HEK293T (cell line): ENCODE measurements around the gene SLAIN2.

Experiments
- CTCF ChIA-PET: fragments of 350-600 bp; formaldehyde crosslinking; extraction: SDS; loops from one replicate; lab custom pipeline; 2021; ENCODE audit warnings: antibody characterized with exemption, inconsistent platforms; lab: Yijun Ruan, JAX
- POLR2A ChIA-PET: fragments of 350-600 bp; formaldehyde crosslinking; extraction: SDS; loops from one replicate; lab custom pipeline; 2020; ENCODE audit warnings: antibody characterized with exemption, inconsistent platforms; lab: Yijun Ruan, JAX
- DNase-seq: peaks from one replicate; pipeline ENCODE4 v3.0.0; 2012; ENCODE audit warnings: mixed read lengths; ENCODE audit errors: extremely low spot score
- ARNT ChIP-seq: fragments of 450-650 bp; IDR thresholded peaks from 2 replicates; pipeline ENCODE4 v1.6.1; 2017; ENCODE audit warnings: mild to moderate bottlenecking
- BHLHE40 ChIP-seq: fragments of 450-650 bp; IDR thresholded peaks from 2 replicates; pipeline ENCODE4 v1.6.1; 2016; ENCODE audit warnings: mild to moderate bottlenecking, moderate library complexity, borderline replicate concordance
- CTBP1 ChIP-seq: fragments of 450-650 bp; IDR thresholded peaks from 2 replicates; pipeline ENCODE4 v1.6.1; 2016; ENCODE audit warnings: borderline replicate concordance
- ELF4 ChIP-seq: fragments of 450-650 bp; IDR thresholded peaks from 2 replicates; pipeline ENCODE4 v1.6.1; 2017; ENCODE audit warnings: antibody characterized with exemption
- FOXA1 ChIP-seq: fragments of 450-650 bp; IDR thresholded peaks from 2 replicates; pipeline ENCODE4 v1.6.1; 2016; ENCODE audit warnings: mild to moderate bottlenecking
- FOXK2 ChIP-seq: fragments of 450-650 bp; IDR thresholded peaks from 2 replicates; pipeline ENCODE4 v1.6.1; 2016; ENCODE audit warnings: mild to moderate bottlenecking
- FOXM1 ChIP-seq: fragments of 450-650 bp; IDR thresholded peaks from 2 replicates; pipeline ENCODE4 v1.6.1; 2017; ENCODE audit warnings: mild to moderate bottlenecking, borderline replicate concordance
- HDGF ChIP-seq: fragments of 450-650 bp; IDR thresholded peaks from 2 replicates; pipeline ENCODE4 v1.6.1; 2017; ENCODE audit warnings: antibody characterized with exemption, borderline replicate concordance
- L3MBTL2 ChIP-seq: fragments of 450-650 bp; conservative IDR thresholded peaks from 2 replicates; pipeline ENCODE4 v1.6.1; 2016; ENCODE audit warnings: mild to moderate bottlenecking
- LEF1 ChIP-seq: fragments of 450-650 bp; IDR thresholded peaks from 2 replicates; pipeline ENCODE4 v1.6.1; 2017; ENCODE audit warnings: mild to moderate bottlenecking, borderline replicate concordance
- NFRKB ChIP-seq: fragments of 450-650 bp; IDR thresholded peaks from 2 replicates; pipeline ENCODE4 v1.6.1; 2016; ENCODE audit warnings: mild to moderate bottlenecking, moderate library complexity
- SP1 ChIP-seq: fragments of 450-650 bp; IDR thresholded peaks from 2 replicates; pipeline ENCODE4 v1.6.1; 2017
- SUZ12 ChIP-seq: fragments of 450-650 bp; IDR thresholded peaks from 2 replicates; pipeline ENCODE4 v1.6.1; 2016; ENCODE audit warnings: mild to moderate bottlenecking
- TARDBP ChIP-seq: fragments of 450-650 bp; IDR thresholded peaks from 2 replicates; pipeline ENCODE4 v1.6.1; 2016
- ZNF384 ChIP-seq: fragments of 450-650 bp; IDR thresholded peaks from 2 replicates; pipeline ENCODE4 v1.6.1; 2016
- TF ChIP-seq, protein P1 (sequence below): fragments of 450-650 bp; IDR thresholded peaks from 2 replicates; pipeline ENCODE4 v1.6.1; 2016

Gene SLAIN2

DNA sequence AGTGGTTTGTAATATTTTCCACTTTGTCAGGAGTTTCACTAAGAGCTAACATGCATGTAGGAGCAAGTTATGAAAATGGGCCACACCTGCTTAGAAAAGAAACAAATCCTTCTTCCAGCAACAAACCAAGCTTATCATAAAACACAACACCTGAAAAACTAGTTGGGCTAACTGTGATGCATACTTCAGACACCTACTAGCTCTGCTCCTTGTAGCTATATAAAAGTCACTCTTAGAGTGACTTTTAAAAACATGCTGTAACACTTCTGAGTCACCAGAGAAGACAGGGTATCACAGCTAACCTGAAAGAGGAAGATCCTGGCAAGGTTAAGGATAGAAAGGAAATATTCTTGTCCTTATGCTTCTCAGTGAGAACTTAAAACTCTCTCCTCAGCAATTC is 3.6 kb upstream of the SLAIN2 start:
- POLR2A ChIA-PET, result no interaction called here
- TF ChIP-seq ARNT (no peak), SP1 (no peak), BHLHE40 (no peak), L3MBTL2 (no peak), NFRKB (no peak), ZNF384 (no peak), SUZ12 (no peak), TARDBP (no peak), FOXK2 (no peak), ELF4 (no peak), HDGF (no peak), FOXA1 (no peak), LEF1 (no peak), FOXM1 (no peak), CTBP1 (no peak)
- CTCF ChIA-PET, result no interaction called here
- DNase-seq, result no peak

DNA sequence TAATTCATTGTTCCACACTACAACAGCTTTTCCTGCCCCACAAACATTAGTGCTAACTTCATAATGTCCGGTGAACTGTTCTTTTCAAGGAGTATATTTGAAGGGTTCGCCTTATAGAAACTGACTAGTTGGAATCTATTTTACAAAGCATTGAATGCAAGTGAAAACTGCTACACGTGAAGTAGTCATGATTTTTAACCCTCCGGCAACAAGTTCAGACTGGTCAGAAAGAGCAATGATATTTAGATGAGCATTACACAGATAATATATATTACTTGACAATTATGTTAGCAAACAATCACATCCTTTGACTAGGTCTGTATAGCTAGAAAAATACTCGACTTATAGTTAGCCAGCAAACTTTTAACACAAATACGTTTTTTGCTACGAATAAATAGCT is 1.7 kb upstream of the SLAIN2 start:
- CTCF ChIA-PET, result no interaction called here
- DNase-seq, result no peak
- no peak for TF ChIP-seq ZNF384
- TF ChIP-seq ELF4, result no peak
- TF ChIP-seq ARNT, result no peak
- no peak for TF ChIP-seq BHLHE40
- TF ChIP-seq, protein P1, sequence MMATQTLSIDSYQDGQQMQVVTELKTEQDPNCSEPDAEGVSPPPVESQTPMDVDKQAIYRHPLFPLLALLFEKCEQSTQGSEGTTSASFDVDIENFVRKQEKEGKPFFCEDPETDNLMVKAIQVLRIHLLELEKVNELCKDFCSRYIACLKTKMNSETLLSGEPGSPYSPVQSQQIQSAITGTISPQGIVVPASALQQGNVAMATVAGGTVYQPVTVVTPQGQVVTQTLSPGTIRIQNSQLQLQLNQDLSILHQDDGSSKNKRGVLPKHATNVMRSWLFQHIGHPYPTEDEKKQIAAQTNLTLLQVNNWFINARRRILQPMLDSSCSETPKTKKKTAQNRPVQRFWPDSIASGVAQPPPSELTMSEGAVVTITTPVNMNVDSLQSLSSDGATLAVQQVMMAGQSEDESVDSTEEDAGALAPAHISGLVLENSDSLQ, result no peak
- TF ChIP-seq FOXM1, result no peak
- TF ChIP-seq FOXK2, result no peak
- no peak for TF ChIP-seq TARDBP
- TF ChIP-seq NFRKB, result no peak
- no peak for TF ChIP-seq SP1
- TF ChIP-seq L3MBTL2, result no peak
- no peak for TF ChIP-seq HDGF
- POLR2A ChIA-PET, result no interaction called here

DNA sequence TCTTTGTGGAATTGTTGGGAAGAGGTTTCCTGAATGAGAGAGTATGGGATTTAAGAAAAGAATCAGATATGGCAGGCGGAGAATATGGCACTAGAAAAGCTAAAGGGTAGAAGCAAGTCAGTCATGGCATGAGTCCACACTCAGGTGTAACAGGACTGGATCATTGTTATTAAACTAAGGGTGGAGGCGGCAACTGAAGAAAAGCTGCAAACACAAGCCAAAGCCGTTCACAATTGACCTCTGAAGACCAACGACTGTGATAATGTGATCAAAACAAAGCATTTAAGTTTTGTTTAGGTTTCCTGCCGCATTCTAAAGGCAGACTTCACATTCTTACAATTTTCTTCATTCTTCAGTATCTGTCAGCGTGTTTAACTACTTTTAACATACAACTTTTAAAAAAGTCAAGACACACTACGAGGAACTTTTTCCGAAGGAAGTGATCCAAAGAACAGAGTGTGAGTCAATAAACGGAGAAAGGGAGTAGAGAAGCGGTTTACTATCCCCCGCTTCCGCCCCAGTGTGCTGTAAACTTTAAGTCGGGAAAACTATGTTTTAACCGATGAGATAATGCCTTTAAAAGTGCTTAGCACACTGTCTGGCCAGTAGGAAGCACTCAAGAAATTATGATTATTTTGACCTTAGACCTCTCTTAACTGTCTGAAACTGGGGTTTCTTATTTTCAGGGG is 909 bp upstream of the SLAIN2 start:
- TF ChIP-seq FOXA1 (no peak), CTBP1 (no peak), FOXM1 (no peak), NFRKB (no peak), SUZ12 (no peak), ZNF384 (no peak), BHLHE40 (no peak), TARDBP (no peak)
- CTCF ChIA-PET, result no interaction called here
- peak; percentile 10 for DNase-seq

DNA sequence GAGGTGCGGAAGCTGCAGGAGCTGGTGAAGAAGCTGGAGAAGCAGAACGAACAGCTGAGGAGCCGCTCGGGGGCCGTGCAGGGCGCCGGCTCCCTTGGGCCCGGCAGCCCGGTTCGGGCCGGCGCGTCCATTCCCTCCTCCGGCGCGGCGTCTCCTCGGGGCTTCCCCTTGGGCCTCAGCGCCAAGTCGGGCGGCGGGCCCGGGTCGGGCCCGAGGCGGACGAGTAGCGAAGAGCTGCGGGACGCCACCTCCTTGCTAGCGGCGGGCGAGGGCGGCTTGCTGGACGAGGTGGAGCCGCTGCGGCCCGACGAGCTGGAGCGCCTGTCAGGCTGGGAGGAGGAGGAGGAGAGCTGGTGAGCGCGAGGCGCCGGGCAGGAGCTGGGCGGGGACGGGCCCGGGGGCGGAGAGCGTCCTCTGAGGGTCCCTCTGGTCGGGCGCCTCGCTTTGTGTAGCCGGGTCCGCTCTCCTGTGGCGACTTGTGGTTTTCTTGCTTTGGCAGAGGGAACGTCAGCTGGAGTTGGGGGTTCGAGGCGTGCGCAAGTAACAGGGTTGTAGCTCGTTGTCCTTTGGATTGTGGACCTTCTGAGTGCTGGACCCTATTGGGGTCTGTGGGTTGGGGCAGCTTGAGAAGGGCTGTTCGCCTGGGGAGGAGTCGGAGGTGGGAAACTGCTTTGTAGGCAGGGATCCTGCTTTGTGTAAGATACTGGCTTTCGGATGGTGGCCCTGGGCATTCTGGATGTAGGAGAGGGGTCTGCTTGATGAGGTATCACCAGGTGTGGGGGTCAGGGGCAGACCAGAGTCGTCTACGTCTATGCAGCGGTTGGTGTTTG is 662 bp downstream of the SLAIN2 start:
- TF ChIP-seq FOXA1 (no peak), FOXM1 (no peak), L3MBTL2 (no peak), BHLHE40 (no peak), SUZ12 (no peak), ARNT (no peak), SP1 (no peak), FOXK2 (no peak), HDGF (no peak)
- peak; percentile 23 for DNase-seq
- POLR2A ChIA-PET, result interaction anchor here (0.6 to 2.0 kb wide), 9 partner anchors 8 to 189 kb away, joined by 3 to 6 read pairs (median 3); no protein-coding TSS in a partner anchor
- CTCF ChIA-PET, result interaction anchor here (1.4 kb wide), 1 partner anchor 27 kb away, joined by 4 read pairs; no protein-coding TSS in a partner anchor

More for the DNA sequence above, 909 bp upstream of the SLAIN2 start:
- POLR2A ChIA-PET, result interaction anchor here (1.0 to 1.7 kb wide), 3 partner anchors 12 to 36 kb away, joined by 3 to 5 read pairs (median 4); no protein-coding TSS in a partner anchor

DNA sequence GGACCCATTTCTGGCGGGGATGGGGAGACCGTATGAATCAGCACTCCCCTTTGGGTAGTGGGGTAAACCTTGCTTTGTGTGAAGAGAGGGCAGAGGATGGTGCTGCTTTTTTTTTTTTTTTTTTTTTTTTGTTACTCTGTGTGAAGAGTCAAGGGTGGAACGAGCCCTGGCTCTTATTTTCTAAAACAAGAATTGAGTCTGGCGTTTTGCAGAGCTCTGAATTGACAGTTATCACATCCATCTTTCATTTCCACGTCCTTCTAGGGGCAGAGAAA is 1.2 kb downstream of the SLAIN2 start:
- ChIA-PET CTCF (interaction anchor here (1.4 kb wide), 1 partner anchor 27 kb away, joined by 4 read pairs; no protein-coding TSS in a partner anchor), POLR2A (interaction anchor here (0.6 to 2.0 kb wide), 5 partner anchors 9 to 188 kb away, joined by 3 to 6 read pairs (median 5); no protein-coding TSS in a partner anchor)
- DNase-seq, result no peak
- peak; percentile 63 for TF ChIP-seq ZNF384
- TF ChIP-seq, protein P1, result no peak

DNA sequence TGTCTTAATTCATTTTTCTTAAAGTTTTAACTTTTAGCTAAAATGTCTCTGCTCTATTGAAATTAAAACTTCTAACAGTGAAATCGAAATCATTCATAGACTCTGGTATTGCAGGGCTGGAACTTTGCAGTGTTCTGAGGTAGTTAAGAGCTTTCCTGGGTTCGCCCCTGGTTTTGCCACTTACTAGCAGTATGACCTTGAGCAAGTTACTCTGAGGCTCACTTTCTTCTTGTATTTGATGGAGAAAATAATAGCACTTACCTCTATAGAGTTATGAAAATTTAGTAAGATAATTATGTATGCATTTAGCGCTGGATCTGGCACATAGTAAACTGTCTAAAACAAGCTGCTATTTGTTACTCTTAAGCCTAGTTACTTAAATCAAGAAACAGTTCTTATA is 1.7 kb downstream of the SLAIN2 start:
- TF ChIP-seq BHLHE40 (no peak), SUZ12 (no peak), LEF1 (no peak), TARDBP (no peak)
- TF ChIP-seq, protein P1, result no peak
- CTCF ChIA-PET, result interaction anchor here (1.4 kb wide), 1 partner anchor 26 kb away, joined by 4 read pairs; no protein-coding TSS in a partner anchor
- POLR2A ChIA-PET, result interaction anchor here (2.0 kb wide), 1 partner anchor 10 kb away, joined by 6 read pairs; no protein-coding TSS in a partner anchor
- no peak for DNase-seq
